Sigmoid colon (tissue), 7 donors: ENCODE data around the gene SF3A1. TPM values are rescaled to one million over a fixed set of nuclear protein-coding genes. Genes with fewer than 3 reads are reported as not detected.

Source experiments
- polyA plus RNA-seq, 3 donors: library from polyadenylated mRNA; stranded (reverse); fragments of 200-250 nt; gene quantifications; one replicate each; pipeline ENCODE4 v1.2.3, GENCODE V29; 2013
- total RNA-seq, 4 donors: library from RNA; depleted of rRNA; stranded (reverse); fragments of >200 nt; gene quantifications; one replicate each; pipeline ENCODE4 v1.1.0, GENCODE V29; 2016
- donor health status: healthy with polysubstance abuse.
- donor health status: Bipolar disorder and iron deficiency.
- donor health status: healthy.

The SF3A1 gene
- total and polyA plus RNA-seq, 7 donors = 17.4 to 61.5 (median 25.7) TPM

Other genes with a start within 250 kb of the SF3A1 start
- gene LIF, start 110.1 kb downstream of the SF3A1 start, total RNA-seq = 1 to 10 TPM in 1 of 4 donors, under 1 TPM in 3; 0.28 to 5.8 (median 0.34) TPM
- gene LIF, start 110.1 kb downstream of the SF3A1 start, polyA plus RNA-seq = 10 to 100 TPM in 1 of 3 donors, 1 to 10 TPM in 2; 1.6 to 10.3 (median 1.8) TPM
- gene OSM, start 90.0 kb downstream of the SF3A1 start, total RNA-seq = 10 to 100 TPM in 1 of 4 donors, 1 to 10 TPM in 1, under 1 TPM in 2; 0.71 to 12.8 (median 3.5) TPM
- 1 to 10 TPM in 2 of 3 donors, under 1 TPM in 1; 0.60 to 9.9 (median 1.5) TPM for gene OSM, start 90.0 kb downstream of the SF3A1 start, polyA plus RNA-seq
- 10 to 100 TPM in 2 of 4 donors, 1 to 10 TPM in 2; 5.3 to 15.0 (median 10.8) TPM for gene CASTOR1, start 67.4 kb downstream of the SF3A1 start, total RNA-seq
- gene CASTOR1, start 67.4 kb downstream of the SF3A1 start, polyA plus RNA-seq = 1 to 10 TPM in 2 of 3 donors, not detected in 1; 6.4 to 8.4 TPM
- 10 to 100 TPM; 12.5 to 31.0 (median 26.8) TPM for gene TBC1D10A, start 30.0 kb downstream of the SF3A1 start, total RNA-seq
- 10 to 100 TPM; 28.8 to 35.4 (median 29.1) TPM for gene TBC1D10A, start 30.0 kb downstream of the SF3A1 start, polyA plus RNA-seq
- gene CCDC157, start 113 bp upstream of the SF3A1 start, total RNA-seq = 1 to 10 TPM in 3 of 4 donors, under 1 TPM in 1; 0.83 to 2.0 (median 1.7) TPM
- gene CCDC157, start 113 bp upstream of the SF3A1 start, polyA plus RNA-seq = 1 to 10 TPM; 1.2 to 1.8 (median 1.6) TPM
- gene RNF215, start 30.5 kb upstream of the SF3A1 start, total RNA-seq = 10 to 100 TPM; 12.2 to 21.6 (median 13.0) TPM
- gene RNF215, start 30.5 kb upstream of the SF3A1 start, polyA plus RNA-seq = 1 to 10 TPM in 2 of 3 donors, under 1 TPM in 1; 0.92 to 7.1 (median 1.8) TPM
- gene SEC14L2, start 40.1 kb upstream of the SF3A1 start, total RNA-seq = 10 to 100 TPM in 2 of 4 donors, 1 to 10 TPM in 2; 4.7 to 12.1 (median 7.8) TPM
- 1 to 10 TPM; 2.4 to 6.3 (median 5.5) TPM for gene SEC14L2, start 40.1 kb upstream of the SF3A1 start, polyA plus RNA-seq
- 1 to 10 TPM; 2.9 to 7.1 (median 4.8) TPM for gene MTFP1, start 68.9 kb upstream of the SF3A1 start, total RNA-seq
- 10 to 100 TPM; 21.0 to 38.5 (median 31.2) TPM for gene MTFP1, start 68.9 kb upstream of the SF3A1 start, polyA plus RNA-seq
- gene SEC14L3, start 115.1 kb upstream of the SF3A1 start, total RNA-seq = not detected
- under 1 TPM in 1 of 3 donors, not detected in 2; 0.23 TPM for gene SEC14L3, start 115.1 kb upstream of the SF3A1 start, polyA plus RNA-seq
- gene SEC14L4, start 148.8 kb upstream of the SF3A1 start, total RNA-seq = not detected
- under 1 TPM in 1 of 3 donors, not detected in 2; 0.04 TPM for gene SEC14L4, start 148.8 kb upstream of the SF3A1 start, polyA plus RNA-seq
- gene SEC14L6, start 189.8 kb upstream of the SF3A1 start, total RNA-seq = 1 to 10 TPM in 1 of 4 donors, under 1 TPM in 2, not detected in 1; 0.41 to 4.3 (median 0.83) TPM
- under 1 TPM in 1 of 3 donors, not detected in 2; 0.10 TPM for gene SEC14L6, start 189.8 kb upstream of the SF3A1 start, polyA plus RNA-seq
- 1 to 10 TPM in 2 of 4 donors, under 1 TPM in 2; 0.68 to 2.8 (median 1.5) TPM for gene GAL3ST1, start 217.8 kb upstream of the SF3A1 start, total RNA-seq
- 10 to 100 TPM in 1 of 3 donors, 1 to 10 TPM in 2; 3.6 to 10.2 (median 5.8) TPM for gene GAL3ST1, start 217.8 kb upstream of the SF3A1 start, polyA plus RNA-seq
- gene PES1, start 235.0 kb upstream of the SF3A1 start, total RNA-seq = 10 to 100 TPM; 33.2 to 48.1 (median 43.1) TPM
- gene PES1, start 235.0 kb upstream of the SF3A1 start, polyA plus RNA-seq = 10 to 100 TPM; 25.0 to 64.8 (median 33.0) TPM